GM23338 (cell line): ENCODE data around the gene TSR3.
A peak's percentile ranks its signal among the peaks of the same experiment; 100 is the strongest.

ENCODE experiments used
- EZH2 ChIP-seq: fragments of 200-600 bp; sonication (generic); IDR thresholded peaks from one replicate; pipeline ENCODE4 v1.8.0; 2017; ENCODE audit warnings: antibody characterized with exemption, mild to moderate bottlenecking, low read depth; ENCODE audit not compliant: unreplicated experiment
- EZH2phosphoT487 ChIP-seq: fragments of 200-600 bp; sonication (generic); IDR thresholded peaks from one replicate; pipeline ENCODE4 v1.8.1; 2018; ENCODE audit warnings: antibody characterized with exemption; ENCODE audit not compliant: unreplicated experiment
- NANOG ChIP-seq: IDR thresholded peaks from 2 replicates; pipeline ENCODE4 v1.6.1; 2016; ENCODE audit warnings: antibody characterized with exemption, borderline replicate concordance
- POLR2AphosphoS5 ChIP-seq: IDR thresholded peaks from 2 replicates; pipeline ENCODE4 v1.6.1; 2016; ENCODE audit warnings: antibody characterized with exemption, low read depth
- TF ChIP-seq, protein P1 (sequence below), 2 experiments: fragments of 200-600 bp in 1 of 2; sonication (generic) in 1 of 2; conservative IDR thresholded peaks; 2 replicates each; pipeline versions ENCODE4 v1.5.1 to v1.6.1; 2016 to 2017; ENCODE audit warnings: antibody characterized with exemption in 2 of 2, low read depth in 2 of 2, mild to moderate bottlenecking in 2 of 2, moderate library complexity in 1 of 2
- TF ChIP-seq, protein P2 (sequence below): IDR thresholded peaks from one replicate; pipeline ENCODE4 v1.6.1; 2018; ENCODE audit warnings: antibody characterized with exemption; ENCODE audit not compliant: unreplicated experiment

GRCh38 chr16:1326946-1327618 is 24.6 kb downstream of the TSR3 start:
- TF ChIP-seq, protein P1, sequence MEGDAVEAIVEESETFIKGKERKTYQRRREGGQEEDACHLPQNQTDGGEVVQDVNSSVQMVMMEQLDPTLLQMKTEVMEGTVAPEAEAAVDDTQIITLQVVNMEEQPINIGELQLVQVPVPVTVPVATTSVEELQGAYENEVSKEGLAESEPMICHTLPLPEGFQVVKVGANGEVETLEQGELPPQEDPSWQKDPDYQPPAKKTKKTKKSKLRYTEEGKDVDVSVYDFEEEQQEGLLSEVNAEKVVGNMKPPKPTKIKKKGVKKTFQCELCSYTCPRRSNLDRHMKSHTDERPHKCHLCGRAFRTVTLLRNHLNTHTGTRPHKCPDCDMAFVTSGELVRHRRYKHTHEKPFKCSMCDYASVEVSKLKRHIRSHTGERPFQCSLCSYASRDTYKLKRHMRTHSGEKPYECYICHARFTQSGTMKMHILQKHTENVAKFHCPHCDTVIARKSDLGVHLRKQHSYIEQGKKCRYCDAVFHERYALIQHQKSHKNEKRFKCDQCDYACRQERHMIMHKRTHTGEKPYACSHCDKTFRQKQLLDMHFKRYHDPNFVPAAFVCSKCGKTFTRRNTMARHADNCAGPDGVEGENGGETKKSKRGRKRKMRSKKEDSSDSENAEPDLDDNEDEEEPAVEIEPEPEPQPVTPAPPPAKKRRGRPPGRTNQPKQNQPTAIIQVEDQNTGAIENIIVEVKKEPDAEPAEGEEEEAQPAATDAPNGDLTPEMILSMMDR (conservative IDR thresholded peaks at IDR 0.05; ENCODE audit: low read depth in 2 of 2), result no peak
- TF ChIP-seq EZH2 (no peak), NANOG (no peak), POLR2AphosphoS5 (0 out of 2 replicates have a peak, but pooled peaks have one; percentile 15), EZH2phosphoT487 (no peak)
- TF ChIP-seq, protein P2, sequence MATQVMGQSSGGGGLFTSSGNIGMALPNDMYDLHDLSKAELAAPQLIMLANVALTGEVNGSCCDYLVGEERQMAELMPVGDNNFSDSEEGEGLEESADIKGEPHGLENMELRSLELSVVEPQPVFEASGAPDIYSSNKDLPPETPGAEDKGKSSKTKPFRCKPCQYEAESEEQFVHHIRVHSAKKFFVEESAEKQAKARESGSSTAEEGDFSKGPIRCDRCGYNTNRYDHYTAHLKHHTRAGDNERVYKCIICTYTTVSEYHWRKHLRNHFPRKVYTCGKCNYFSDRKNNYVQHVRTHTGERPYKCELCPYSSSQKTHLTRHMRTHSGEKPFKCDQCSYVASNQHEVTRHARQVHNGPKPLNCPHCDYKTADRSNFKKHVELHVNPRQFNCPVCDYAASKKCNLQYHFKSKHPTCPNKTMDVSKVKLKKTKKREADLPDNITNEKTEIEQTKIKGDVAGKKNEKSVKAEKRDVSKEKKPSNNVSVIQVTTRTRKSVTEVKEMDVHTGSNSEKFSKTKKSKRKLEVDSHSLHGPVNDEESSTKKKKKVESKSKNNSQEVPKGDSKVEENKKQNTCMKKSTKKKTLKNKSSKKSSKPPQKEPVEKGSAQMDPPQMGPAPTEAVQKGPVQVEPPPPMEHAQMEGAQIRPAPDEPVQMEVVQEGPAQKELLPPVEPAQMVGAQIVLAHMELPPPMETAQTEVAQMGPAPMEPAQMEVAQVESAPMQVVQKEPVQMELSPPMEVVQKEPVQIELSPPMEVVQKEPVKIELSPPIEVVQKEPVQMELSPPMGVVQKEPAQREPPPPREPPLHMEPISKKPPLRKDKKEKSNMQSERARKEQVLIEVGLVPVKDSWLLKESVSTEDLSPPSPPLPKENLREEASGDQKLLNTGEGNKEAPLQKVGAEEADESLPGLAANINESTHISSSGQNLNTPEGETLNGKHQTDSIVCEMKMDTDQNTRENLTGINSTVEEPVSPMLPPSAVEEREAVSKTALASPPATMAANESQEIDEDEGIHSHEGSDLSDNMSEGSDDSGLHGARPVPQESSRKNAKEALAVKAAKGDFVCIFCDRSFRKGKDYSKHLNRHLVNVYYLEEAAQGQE, result no peak
